ENCODE measurements around the gene SMS. TPM values are rescaled to one million over a fixed set of nuclear protein-coding genes. Genes with fewer than 3 reads are reported as not detected.

Gene SMS
- total RNA-seq, 2 experiments from 2014 or later = 64.9 to 86.3 TPM

GRCh38 chrX:21973321-21974010 is 33.0 kb downstream of the SMS start:
- ChIA-PET CTCF (ENCODE audit: unreplicated experiment) (no interaction called here), POLR2A (no interaction called here)
- no peaks in the 10 kb centered on the region for H4K20me1 ChIP-seq (ENCODE audit: insufficient read depth, low read length)
- H3K36me3 ChIP-seq (ENCODE audit: insufficient read depth, low read length) = peaks cover 55% of the 10 kb centered on the region
- TF ChIP-seq EZH2phosphoT487 (IDR thresholded peaks at IDR 0.05; ENCODE audit: borderline replicate concordance, low read depth, low read length) (no peak), CTCF (conservative IDR thresholded peaks at IDR 0.05; ENCODE audit: low read length) (no peak)
- H3K9me3 ChIP-seq (ENCODE audit: low read length) = no peaks in the 10 kb centered on the region
- H3K4me1 ChIP-seq (ENCODE audit: insufficient read depth, low read length, poor library complexity, severe bottlenecking) = peaks cover 7% of the 10 kb centered on the region
- H3K9me2 ChIP-seq (ENCODE audit: insufficient read depth, low read length) = no peaks in the 10 kb centered on the region
- no peaks in the 10 kb centered on the region for H3K79me2 ChIP-seq (ENCODE audit: insufficient read depth, low read depth, low read length)
- DNase-seq (ENCODE audit: low spot score) = no peak
- no peak overlapping the region for H3K27ac ChIP-seq (ENCODE audit: low read depth, low read length, poor library complexity, severe bottlenecking)
- no TSS peak for BruUV-seq (replicated peaks)
- no peak overlapping the region for H3K4me3 ChIP-seq (ENCODE audit: low read depth, low read length, poor library complexity, severe bottlenecking)
- H3K4me2 ChIP-seq (ENCODE audit: low read length) = 0 out of 2 replicates have a peak overlapping the region, but pooled peaks have one; percentile 5
- H2AFZ ChIP-seq (ENCODE audit: low read length) = no peak overlapping the region
- intact Hi-C loops (cut with micrococcal nuclease; ENCODE audit: unreplicated experiment) = no loop called here

GRCh38 chrX:21974011-21974385 is 33.5 kb downstream of the SMS start:
- TF ChIP-seq EZH2phosphoT487 (IDR thresholded peaks at IDR 0.05; ENCODE audit: borderline replicate concordance, low read depth, low read length) (no peak), CTCF (conservative IDR thresholded peaks at IDR 0.05; ENCODE audit: low read length) (no peak)
- H3K9me3 ChIP-seq (ENCODE audit: low read length) = no peaks in the 10 kb centered on the region
- intact Hi-C loops (cut with micrococcal nuclease; ENCODE audit: unreplicated experiment) = no loop called here
- no peaks in the 10 kb centered on the region for H4K20me1 ChIP-seq (ENCODE audit: insufficient read depth, low read length)
- ChIA-PET CTCF (ENCODE audit: unreplicated experiment) (no interaction called here), POLR2A (no interaction called here)
- no peaks in the 10 kb centered on the region for H3K9me2 ChIP-seq (ENCODE audit: insufficient read depth, low read length)
- H3K79me2 ChIP-seq (ENCODE audit: insufficient read depth, low read depth, low read length) = no peaks in the 10 kb centered on the region
- no peak overlapping the region for H2AFZ ChIP-seq (ENCODE audit: low read length)
- DNase-seq (ENCODE audit: low spot score) = no peak
- H3K36me3 ChIP-seq (ENCODE audit: insufficient read depth, low read length) = peaks cover 58% of the 10 kb centered on the region
- peaks cover 7% of the 10 kb centered on the region for H3K4me1 ChIP-seq (ENCODE audit: insufficient read depth, low read length, poor library complexity, severe bottlenecking)
- peak overlapping the region; percentile 8 for H3K27ac ChIP-seq (ENCODE audit: low read depth, low read length, poor library complexity, severe bottlenecking)
- H3K4me3 ChIP-seq (ENCODE audit: low read depth, low read length, poor library complexity, severe bottlenecking) = no peak overlapping the region
- BruUV-seq (replicated peaks) = no TSS peak
- H3K4me2 ChIP-seq (ENCODE audit: low read length) = 0 out of 2 replicates have a peak overlapping the region, but pooled peaks have one; percentile 5

GRCh38 chrX:21975242-21975641 is 34.7 kb downstream of the SMS start:
- no peaks in the 10 kb centered on the region for H3K9me3 ChIP-seq (ENCODE audit: low read length)
- H3K79me2 ChIP-seq (ENCODE audit: insufficient read depth, low read depth, low read length) = no peaks in the 10 kb centered on the region
- H4K20me1 ChIP-seq (ENCODE audit: insufficient read depth, low read length) = no peaks in the 10 kb centered on the region
- POLR2A ChIA-PET = no interaction called here
- peaks cover 55% of the 10 kb centered on the region for H3K36me3 ChIP-seq (ENCODE audit: insufficient read depth, low read length)
- BruUV-seq (replicated peaks) = no TSS peak
- DNase-seq (ENCODE audit: low spot score) = no peak
- TF ChIP-seq CTCF (conservative IDR thresholded peaks at IDR 0.05; ENCODE audit: low read length) = no peak
- no peak for TF ChIP-seq EZH2phosphoT487 (IDR thresholded peaks at IDR 0.05; ENCODE audit: borderline replicate concordance, low read depth, low read length)
- H3K4me3 ChIP-seq (ENCODE audit: low read depth, low read length, poor library complexity, severe bottlenecking) = no peak overlapping the region
- CTCF ChIA-PET (ENCODE audit: unreplicated experiment) = no interaction called here
- H3K4me1 ChIP-seq (ENCODE audit: insufficient read depth, low read length, poor library complexity, severe bottlenecking) = peaks cover 7% of the 10 kb centered on the region
- H3K4me2 ChIP-seq (ENCODE audit: low read length) = no peak overlapping the region
- H3K27ac ChIP-seq (ENCODE audit: low read depth, low read length, poor library complexity, severe bottlenecking) = no peak overlapping the region
- H3K9me2 ChIP-seq (ENCODE audit: insufficient read depth, low read length) = no peaks in the 10 kb centered on the region
- intact Hi-C loops (cut with micrococcal nuclease; ENCODE audit: unreplicated experiment) = no loop called here
- no peak overlapping the region for H2AFZ ChIP-seq (ENCODE audit: low read length)

All from OCI-LY7 (cell line).